Gastrocnemius medialis (tissue), 4 donors: ENCODE results near the gene DCTN1. TPM values are rescaled to one million over a fixed set of nuclear protein-coding genes. Genes with fewer than 3 reads are reported as not detected.
A peak's percentile ranks its signal among the peaks of the same experiment; 100 is the strongest.

Source experiments
- ATAC-seq, 2 donors: fragments of 150-250 bp; one replicate each; pipeline ENCODE4 v1.9.1; 2016
- DNase-seq, 2 donors: peaks; one replicate each; pipeline ENCODE4 v3.0.0-alpha.2; 2019
- H3K27ac ChIP-seq, 4 donors: fragments of 200-600 bp; sonication (generic); 1 replicate in 1 of 4; 2 replicates in 3 of 4; pipeline ENCODE4 v1.5.1; 2016 to 2018; ENCODE audit warnings: mild to moderate bottlenecking in 2 of 4, moderate library complexity in 1 of 4
- H3K27me3 ChIP-seq, 3 donors: fragments of 200-600 bp; sonication (generic) in 2 of 3; 1 replicate in 1 of 3; 2 replicates in 2 of 3; pipeline versions ENCODE4 v1.5.1 to v1.6.0; 2016 to 2019; ENCODE audit warnings: mild to moderate bottlenecking in 1 of 3, moderate library complexity in 1 of 3
- H3K36me3 ChIP-seq, 2 donors: fragments of 200-600 bp; sonication (generic) in 1 of 2; one replicate each; pipeline ENCODE4 v1.5.1; 2017 to 2018
- H3K4me1 ChIP-seq, 2 donors: fragments of 200-600 bp; sonication (generic) in 1 of 2; one replicate each; pipeline ENCODE4 v1.5.1; 2016 to 2017; ENCODE audit warnings: mild to moderate bottlenecking in 2 of 2
- H3K4me3 ChIP-seq, 4 donors: fragments of 200-600 bp; sonication (generic) in 3 of 4; 1 replicate in 1 of 4; 2 replicates in 3 of 4; pipeline ENCODE4 v1.5.1; 2016 to 2019; ENCODE audit warnings: mild to moderate bottlenecking in 2 of 4
- H3K9me3 ChIP-seq, 3 donors: fragments of 200-600 bp; sonication (generic) in 2 of 3; 1 replicate in 1 of 3; 2 replicates in 2 of 3; pipeline ENCODE4 v1.5.1; 2016 to 2019
- POLR2A ChIP-seq, 2 donors: fragments of 450-650 bp; IDR thresholded peaks; one replicate each; pipeline ENCODE4 v1.6.1; 2017; ENCODE audit warnings: antibody characterized with exemption in 2 of 2, mild to moderate bottlenecking in 2 of 2, moderate library complexity in 2 of 2
- in situ Hi-C, 4 donors: fragments of 200-750 bp; cut with MboI; loops; one replicate each; pipeline versions ENCODE4 v1.15.0 to v1.8.0; 2017; ENCODE audit warnings: low sequenced_read_pairs in 4 of 4
- intact Hi-C: fragments of 100-400 bp; cut with DNase I; formaldehyde crosslinking; loops from one replicate; pipeline ENCODE4 v1.15.1; 2023; ENCODE audit warnings: low total_unique reads
- total RNA-seq, 4 donors: library from RNA; depleted of rRNA; stranded (reverse); fragments of >200 nt; gene quantifications; one replicate each; pipeline versions ENCODE4 v1.1.0 to v1.2.3, GENCODE V29; 2016
- TF ChIP-seq, protein P1 (sequence below), 5 experiments: fragments of 450-650 bp in 3 of 5; fragments of 200-600 bp in 2 of 5; sonication (generic) in 2 of 5; IDR thresholded peaks in 4 of 5; conservative IDR thresholded peaks in 1 of 5; 1 replicate in 4 of 5; 2 replicates in 1 of 5; pipeline ENCODE4 v1.5.1; 2016 to 2019; ENCODE audit warnings: antibody characterized with exemption in 5 of 5, mild to moderate bottlenecking in 3 of 5, moderate library complexity in 3 of 5

DCTN1 gene
- total RNA-seq, 4 donors from 2014 or later: 89.8 to 127 (median 103) TPM

- no peak overlapping the region for H3K4me3 ChIP-seq
- H3K4me1 ChIP-seq: peaks cover 0 to 4% of the 10 kb centered on the region in 2 donors
- in situ Hi-C loops (no loop called here), intact Hi-C loops (no loop called here)
- DNase-seq (no peak), ATAC-seq (no peak)
- H3K36me3 ChIP-seq: peaks cover 2 to 80% of the 10 kb centered on the region in 2 donors
- TF ChIP-seq, protein P1, sequence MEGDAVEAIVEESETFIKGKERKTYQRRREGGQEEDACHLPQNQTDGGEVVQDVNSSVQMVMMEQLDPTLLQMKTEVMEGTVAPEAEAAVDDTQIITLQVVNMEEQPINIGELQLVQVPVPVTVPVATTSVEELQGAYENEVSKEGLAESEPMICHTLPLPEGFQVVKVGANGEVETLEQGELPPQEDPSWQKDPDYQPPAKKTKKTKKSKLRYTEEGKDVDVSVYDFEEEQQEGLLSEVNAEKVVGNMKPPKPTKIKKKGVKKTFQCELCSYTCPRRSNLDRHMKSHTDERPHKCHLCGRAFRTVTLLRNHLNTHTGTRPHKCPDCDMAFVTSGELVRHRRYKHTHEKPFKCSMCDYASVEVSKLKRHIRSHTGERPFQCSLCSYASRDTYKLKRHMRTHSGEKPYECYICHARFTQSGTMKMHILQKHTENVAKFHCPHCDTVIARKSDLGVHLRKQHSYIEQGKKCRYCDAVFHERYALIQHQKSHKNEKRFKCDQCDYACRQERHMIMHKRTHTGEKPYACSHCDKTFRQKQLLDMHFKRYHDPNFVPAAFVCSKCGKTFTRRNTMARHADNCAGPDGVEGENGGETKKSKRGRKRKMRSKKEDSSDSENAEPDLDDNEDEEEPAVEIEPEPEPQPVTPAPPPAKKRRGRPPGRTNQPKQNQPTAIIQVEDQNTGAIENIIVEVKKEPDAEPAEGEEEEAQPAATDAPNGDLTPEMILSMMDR (IDR thresholded peaks at IDR 0.05 in 4 of 5, conservative IDR thresholded peaks at IDR 0.05 in 1 of 5): no peak
- TF ChIP-seq POLR2A (IDR thresholded peaks at IDR 0.05): no peak
- H3K27me3 ChIP-seq: no peaks in the 10 kb centered on the region
- H3K9me3 ChIP-seq: no peaks in the 10 kb centered on the region
- H3K27ac ChIP-seq: no peak overlapping the region
These were observed 11.6 kb downstream of the DCTN1 start for GRCh38 chr2:74368499-74368898.

GRCh38 chr2:74367789-74368188 is 12.3 kb downstream of the DCTN1 start:
- peaks cover 2 to 87% of the 10 kb centered on the region in 2 donors for H3K36me3 ChIP-seq
- ATAC-seq: no peak
- H3K4me3 ChIP-seq: no peak overlapping the region
- TF ChIP-seq, protein P1 (IDR thresholded peaks at IDR 0.05 in 4 of 5, conservative IDR thresholded peaks at IDR 0.05 in 1 of 5): no peak
- no peak for TF ChIP-seq POLR2A (IDR thresholded peaks at IDR 0.05)
- intact Hi-C loops (no loop called here), in situ Hi-C loops (no loop called here)
- no peak for DNase-seq
- H3K4me1 ChIP-seq: no peaks in the 10 kb centered on the region
- no peaks in the 10 kb centered on the region for H3K27me3 ChIP-seq
- H3K9me3 ChIP-seq: no peaks in the 10 kb centered on the region
- H3K27ac ChIP-seq: no peak overlapping the region

GRCh38 chr2:74366036-74366435 is 14.1 kb downstream of the DCTN1 start:
- no peaks in the 10 kb centered on the region for H3K27me3 ChIP-seq
- H3K9me3 ChIP-seq: no peaks in the 10 kb centered on the region
- peaks cover 2 to 100% of the 10 kb centered on the region in 2 donors for H3K36me3 ChIP-seq
- H3K27ac ChIP-seq: no peak overlapping the region
- in situ Hi-C loops (no loop called here), intact Hi-C loops (no loop called here)
- H3K4me3 ChIP-seq: no peak overlapping the region
- TF ChIP-seq, protein P1 (IDR thresholded peaks at IDR 0.05 in 4 of 5, conservative IDR thresholded peaks at IDR 0.05 in 1 of 5): no peak
- no peak for TF ChIP-seq POLR2A (IDR thresholded peaks at IDR 0.05)
- DNase-seq (no peak), ATAC-seq (no peak)
- H3K4me1 ChIP-seq: no peaks in the 10 kb centered on the region

GRCh38 chr2:74364533-74365505 is 15.3 kb downstream of the DCTN1 start:
- DNase-seq (no peak), ATAC-seq (peak; percentile 18 to 23)
- in situ Hi-C loops: no loop called here
- H3K4me3 ChIP-seq: no peak overlapping the region
- H3K27ac ChIP-seq: peak overlapping the region in 1 of 4 donors; percentile 28
- intact Hi-C loops: no loop called here
- H3K9me3 ChIP-seq: no peaks in the 10 kb centered on the region
- H3K4me1 ChIP-seq: no peaks in the 10 kb centered on the region
- H3K36me3 ChIP-seq: peaks cover 2 to 100% of the 10 kb centered on the region in 2 donors
- H3K27me3 ChIP-seq: no peaks in the 10 kb centered on the region
- TF ChIP-seq POLR2A (IDR thresholded peaks at IDR 0.05): no peak
- TF ChIP-seq, protein P1 (IDR thresholded peaks at IDR 0.05 in 4 of 5, conservative IDR thresholded peaks at IDR 0.05 in 1 of 5): no peak
